Panc1 (cell line): ENCODE measurements around the gene JPH4. TPM values are rescaled to one million over a fixed set of nuclear protein-coding genes. Genes with fewer than 3 reads are reported as not detected.
A peak's percentile ranks its signal among the peaks of the same experiment; 100 is the strongest.

ENCODE experiments used
- ATAC-seq: fragments of 200-7000 bp; cut with Tn5 transposase; 2 replicates; pipeline ENCODE4 v1.9.1; 2020; ENCODE audit warnings: mild to moderate bottlenecking, moderate library complexity
- BruUV-seq: library from RNA; stranded (reverse); fragments of 400-500 nt; replicated peaks from 2 replicates; lab custom pipeline; 2021; lab: Mats Ljungman, UMichigan
- CTCF ChIA-PET: fragments of 300-600 bp; sonication (Branson Sonifier 250); formaldehyde crosslinking; loops from one replicate; lab custom pipeline; 2022; ENCODE audit warnings: antibody characterized with exemption; lab: Charles Lee
- POLR2A ChIA-PET: fragments of 300-600 bp; sonication (Branson Sonifier 250); formaldehyde crosslinking; loops from one replicate; lab custom pipeline; 2022; ENCODE audit warnings: antibody characterized with exemption; lab: Charles Lee
- DNase-seq: peaks from one replicate; pipeline ENCODE4 v3.0.0-alpha.2; 2010; ENCODE audit warnings: low read depth, low spot score
- H3K27ac ChIP-seq: 2 replicates; pipeline ENCODE4 v1.5.1; 2011; ENCODE audit warnings: mild to moderate bottlenecking, low read length, inconsistent platforms
- H3K27me3 ChIP-seq: fragments of 200-500 bp; sonication (Bioruptor generic); 2 replicates; pipeline ENCODE4 v1.6.0; 2014; ENCODE audit warnings: low read length, inconsistent platforms; ENCODE audit not compliant: control insufficient read depth, insufficient read depth
- H3K36me3 ChIP-seq: fragments of 200-500 bp; sonication (Bioruptor generic); 2 replicates; pipeline ENCODE4 v1.5.1; 2014; ENCODE audit warnings: inconsistent platforms, mild to moderate bottlenecking, low read length, moderate library complexity; ENCODE audit not compliant: control insufficient read depth, insufficient read depth
- H3K4me1 ChIP-seq: 2 replicates; pipeline ENCODE4 v1.5.1; 2011; ENCODE audit warnings: inconsistent platforms, mild to moderate bottlenecking, low read length, moderate library complexity; ENCODE audit not compliant: control insufficient read depth, insufficient read depth
- H3K4me3 ChIP-seq, 2 experiments: 2 replicates each; pipeline ENCODE4 v1.5.1; 2011 to 2012; ENCODE audit warnings: low read depth in 2 of 2, low read length in 2 of 2, mild to moderate bottlenecking in 2 of 2, inconsistent platforms in 1 of 2, moderate library complexity in 1 of 2
- H3K9me3 ChIP-seq: fragments of 200-500 bp; sonication (Bioruptor generic); 2 replicates; pipeline ENCODE4 v1.5.1; 2014; ENCODE audit warnings: low read depth, mild to moderate bottlenecking, inconsistent platforms, low read length, moderate library complexity; ENCODE audit not compliant: control insufficient read depth, insufficient read depth
- CTCF ChIP-seq: fragments of 450-650 bp; IDR thresholded peaks from 2 replicates; pipeline ENCODE4 v1.5.1; 2017; ENCODE audit warnings: mild to moderate bottlenecking
- POLR2AphosphoS5 ChIP-seq: IDR thresholded peaks from 2 replicates; pipeline ENCODE4 v1.6.1; 2012; ENCODE audit warnings: mild to moderate bottlenecking, low read depth, low read length, moderate library complexity
- REST ChIP-seq, 2 experiments: IDR thresholded peaks; 2 replicates each; pipeline ENCODE4 v1.6.1; 2011 to 2012; ENCODE audit warnings: low read depth in 2 of 2, control low read depth in 1 of 2, low read length in 1 of 2, mild to moderate bottlenecking in 1 of 2, moderate library complexity in 1 of 2; ENCODE audit not compliant: insufficient read depth in 1 of 2
- SIN3A ChIP-seq: IDR thresholded peaks from 2 replicates; pipeline ENCODE4 v1.6.1; 2012; ENCODE audit warnings: low read depth, mild to moderate bottlenecking, low read length, moderate library complexity, borderline replicate concordance; ENCODE audit not compliant: insufficient read depth
- TCF7L2 ChIP-seq: IDR thresholded peaks from 2 replicates; pipeline ENCODE4 v1.6.1; 2011; ENCODE audit warnings: mild to moderate bottlenecking, low read depth, low read length, inconsistent platforms
- in situ Hi-C: cut with HindIII; loops from 2 replicates; pipeline ENCODE4 v1.10.0; 2016; ENCODE audit warnings: low sequenced_read_pairs, low pct_unique_long_range_greater_than_20kb
- intact Hi-C: fragments of 100-400 bp; cut with micrococcal nuclease; formaldehyde crosslinking; loops from one replicate; pipeline ENCODE4 v1.10.0; 2022; ENCODE audit not compliant: unreplicated experiment
- total RNA-seq: library from RNA; stranded (reverse); gene quantifications from one replicate; pipeline ENCODE4 v1.2.1, GENCODE V29; 2021; ENCODE audit not compliant: unreplicated experiment

Gene JPH4
- total RNA-seq, 1 experiment from 2014 or later, result 0.05 TPM

GRCh38 chr14:23548351-23549318, 30.0 kb downstream of the JPH4 start:
- DNase-seq (no peak), ATAC-seq (no peak)
- BruUV-seq, result TSS peak; percentile 78
- peaks cover 3% of the 10 kb centered on the region; the same call in 1 of the 2 replicates for H3K36me3 ChIP-seq
- intact Hi-C loops, result no loop called here
- no peak overlapping the region for H3K27ac ChIP-seq
- H3K27me3 ChIP-seq, result no peaks in the 10 kb centered on the region
- no peak overlapping the region for H3K4me3 ChIP-seq
- in situ Hi-C loops, result no loop called here
- TF ChIP-seq REST (IDR thresholded peaks at IDR 0.05; ENCODE audit: insufficient read depth in 1 of 2, low read depth in 2 of 2, low read length in 1 of 2) (no peak), TCF7L2 (no peak), CTCF (no peak), POLR2AphosphoS5 (no peak), SIN3A (no peak)
- ChIA-PET CTCF (interaction anchor here (1.6 kb wide), 1 partner anchor 11 kb away, joined by 3 read pairs; no protein-coding TSS in a partner anchor), POLR2A (no interaction called here)
- H3K4me1 ChIP-seq, result no peaks in the 10 kb centered on the region
- no peaks in the 10 kb centered on the region for H3K9me3 ChIP-seq

DNA sequence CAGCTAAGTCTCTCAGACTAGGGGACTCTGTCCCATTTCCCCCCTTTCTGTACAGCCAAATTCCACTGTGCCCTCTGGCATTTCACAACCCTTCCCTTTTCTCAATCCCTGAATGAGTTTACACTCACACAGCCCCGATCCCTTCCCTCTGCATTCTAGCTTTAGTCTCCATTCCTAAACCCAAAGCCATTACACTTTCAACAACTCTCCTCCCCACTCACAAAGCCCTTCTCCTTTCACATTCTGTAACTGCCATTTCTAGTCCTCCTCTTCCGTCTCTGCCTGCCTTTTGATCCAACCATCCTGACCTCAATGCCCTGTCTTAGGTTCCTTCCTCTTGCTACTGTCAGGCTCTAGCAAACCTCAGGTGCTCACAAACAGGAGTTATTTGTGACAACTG, 30.7 kb downstream of the JPH4 start:
- no peaks in the 10 kb centered on the region for H3K27me3 ChIP-seq
- ChIA-PET CTCF (no interaction called here), POLR2A (no interaction called here)
- in situ Hi-C loops (no loop called here), intact Hi-C loops (no loop called here)
- H3K4me3 ChIP-seq, result no peak overlapping the region
- no peak for DNase-seq
- no peak overlapping the region for H3K27ac ChIP-seq
- H3K4me1 ChIP-seq, result no peaks in the 10 kb centered on the region
- H3K9me3 ChIP-seq, result no peaks in the 10 kb centered on the region
- H3K36me3 ChIP-seq, result peaks cover 3% of the 10 kb centered on the region; the same call in 1 of the 2 replicates
- BruUV-seq, result no TSS peak
- no peak for ATAC-seq
- TF ChIP-seq SIN3A, result no peak
- TF ChIP-seq REST (IDR thresholded peaks at IDR 0.05; ENCODE audit: insufficient read depth in 1 of 2, low read depth in 2 of 2, low read length in 1 of 2), result no peak
- TF ChIP-seq POLR2AphosphoS5, result no peak
- TF ChIP-seq TCF7L2, result no peak
- TF ChIP-seq CTCF, result no peak
